Measurements from ENCODE around the gene SPOUT1. TPM values are rescaled to one million over a fixed set of nuclear protein-coding genes. Genes with fewer than 3 reads are reported as not detected.

The SPOUT1 gene
- total and polyA plus RNA-seq, 10 of the 15 experiments (the other 5 are each of a cell fraction or from before 2014, with no cell fraction given), result 5.7 to 95.0 (median 40.6) TPM

GRCh38 chr9:128819716-128820664, 9.6 kb downstream of the SPOUT1 start:
- WGBS (ENCODE audit: insufficient coverage, insufficient replicate concordance, low lambda C conversion rate, missing lambda C conversion rate), result 78% methylated on average over 18 of the region's 18 CpGs
- intact Hi-C loops (cut with micrococcal nuclease; ENCODE audit: unreplicated experiment), result loop anchor here (10.0 kb wide), 1 partner anchor 175 kb away; no protein-coding TSS in a partner anchor
- ChIA-PET SMC1A (ENCODE audit: uncharacterized antibody, unreplicated experiment) (interaction anchor here (0.7 kb wide), 1 partner anchor 381 kb away, joined by 3 read pairs; no protein-coding TSS in a partner anchor), POLR2A (interaction anchor here (0.5 to 2.5 kb wide), 4 partner anchors 8 to 96 kb away, joined by 3 to 15 read pairs (median 10); partner anchors contain the start of genes SPOUT1 and ZDHHC12), CTCF (interaction anchor here (0.7 to 3.3 kb wide), 8 partner anchors 7 to 109 kb away, joined by 3 to 29 read pairs (median 7); partner anchors contain the start of genes SPOUT1 and ZDHHC12), RAD21 (ENCODE audit: unreplicated experiment) (interaction anchor here (1.0 to 1.2 kb wide), 2 partner anchors 10 to 216 kb away, joined by 3 read pairs; partner anchors contain the start of genes MIGA2 and SPOUT1)
- Histone ChIP-seq H3K4me1 (ENCODE audit: control insufficient read depth, insufficient read depth, low read length) (peaks cover 7% of the 10 kb centered on the region; the same call in 1 of the 2 replicates), H3K4me3 (no peak overlapping the region), H3K9me3 (replicated peaks; ENCODE audit: control insufficient read depth, insufficient read depth, low read length) (no peaks in the 10 kb centered on the region), H3K36me3 (ENCODE audit: control insufficient read depth in 2 of 2, insufficient read depth in 2 of 2, low read length in 1 of 2) (peaks cover 10 to 17% of the 10 kb centered on the region in 2 experiments; a peak in 3 of 4 replicates), H3K27ac (ENCODE audit: control insufficient read depth, insufficient read depth) (no peak overlapping the region), H3K27me3 (replicated peaks in 1 of 2; ENCODE audit: control insufficient read depth in 2 of 2, insufficient read depth in 2 of 2, low read length in 1 of 2) (no peaks in the 10 kb centered on the region), H3K9ac (ENCODE audit: control insufficient read depth, insufficient read depth, low read length) (no peak overlapping the region), H4K20me1 (ENCODE audit: control insufficient read depth, insufficient read depth) (no peaks in the 10 kb centered on the region), H3K79me2 (ENCODE audit: control insufficient read depth, insufficient read depth, low read length) (peaks cover 3% of the 10 kb centered on the region; the same call in 1 of the 2 replicates), H3K4me2 (ENCODE audit: control insufficient read depth, insufficient read depth) (peak overlapping the region; percentile 97), H2AFZ (ENCODE audit: control insufficient read depth, low read depth, low read length) (no peak overlapping the region)
- FAIRE-seq (no peak), ATAC-seq (no peak), DNase-seq (ENCODE audit: low read depth, low spot score) (no peak)
- no TSS peak for BruUV-seq (replicated peaks)
- in situ Hi-C loops (cut with MboI), result no loop called here
- TF ChIP-seq YY1 (IDR thresholded peaks at IDR 0.05; ENCODE audit: low read depth, low read length) (no peak), STAT1 (conservative IDR thresholded peaks at IDR 0.05) (no peak), NFYB (IDR thresholded peaks at IDR 0.05; ENCODE audit: insufficient read depth, low read depth, low read length) (no peak), E4F1 (IDR thresholded peaks at IDR 0.05; ENCODE audit: borderline replicate concordance, partially characterized antibody) (no peak), GATAD2B (conservative IDR thresholded peaks at IDR 0.05; ENCODE audit: low read depth) (no peak), NR2C2 (IDR thresholded peaks at IDR 0.05; ENCODE audit: borderline replicate concordance, control insufficient read depth, insufficient read length, low read depth) (no peak)

Measured in GM12878 (cell line).